ENCODE measurements around the gene SYNE2.

The SYNE2 gene

DNA sequence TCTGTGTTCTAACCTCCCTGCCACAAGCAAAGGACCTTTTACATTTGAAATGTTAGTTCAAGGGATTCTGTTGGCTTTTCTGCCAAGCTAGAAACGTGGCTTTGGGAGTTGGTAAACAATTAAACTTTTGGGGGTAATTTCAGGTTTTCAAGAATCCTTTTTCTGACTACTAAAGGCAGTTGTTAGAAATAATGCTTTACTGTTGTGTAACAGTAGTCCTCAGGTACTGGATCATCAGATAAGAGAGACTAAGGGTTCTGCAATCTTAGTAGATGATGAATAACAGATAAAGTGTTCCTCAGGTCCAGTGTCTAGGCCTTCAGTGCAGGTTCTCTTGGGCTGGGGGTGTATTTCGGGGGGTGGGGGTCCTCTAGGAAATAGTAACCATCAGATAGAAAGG lies 192.3 kb downstream of the SYNE2 start:
- H3K36me3 Mint-ChIP-seq, result peaks cover 29% of the 10 kb centered on the region
- H3K4me3 Mint-ChIP-seq, result no peak overlapping the region
- no peaks in the 10 kb centered on the region for H3K9me3 Mint-ChIP-seq

DNA sequence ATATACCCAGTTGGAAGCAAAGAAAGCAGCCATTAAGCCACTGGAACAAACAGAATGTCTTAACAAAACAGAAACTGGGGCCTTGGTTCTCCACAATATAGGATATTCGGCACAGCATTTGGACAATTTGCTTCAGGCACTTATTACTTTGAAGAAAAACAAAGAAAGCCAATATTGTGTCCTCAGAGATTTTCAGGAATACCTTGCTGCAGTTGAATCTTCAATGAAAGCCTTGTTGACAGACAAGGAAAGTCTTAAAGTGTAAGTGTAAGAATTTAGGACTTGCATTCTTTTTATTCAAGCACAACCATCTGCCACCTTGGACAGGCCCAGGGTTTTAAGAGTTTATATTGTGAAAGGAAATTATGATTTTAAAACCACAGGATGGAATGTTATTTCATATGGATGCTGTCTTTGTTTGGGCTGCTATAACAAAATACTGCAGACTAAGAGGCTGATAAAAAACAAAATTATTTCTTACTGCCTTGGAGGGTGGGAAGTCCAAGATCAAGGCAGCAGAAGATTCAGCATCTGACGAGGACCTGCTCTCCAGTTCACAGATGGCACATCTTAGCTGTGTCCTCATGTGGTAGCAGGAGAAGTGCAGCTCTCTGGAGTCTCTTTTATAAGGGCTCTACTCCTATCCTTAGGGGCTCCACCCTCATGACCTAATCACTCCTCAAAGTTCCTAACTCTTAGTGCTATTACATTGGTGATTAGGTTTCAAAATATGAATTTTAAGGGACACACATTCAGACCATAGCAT lies 197.0 kb downstream of the SYNE2 start:
- no peak overlapping the region for H3K4me3 Mint-ChIP-seq
- no peaks in the 10 kb centered on the region for H3K4me1 Mint-ChIP-seq
- no peaks in the 10 kb centered on the region for H3K9me3 Mint-ChIP-seq
- peaks cover 30% of the 10 kb centered on the region for H3K36me3 Mint-ChIP-seq
- no peak overlapping the region for H3K27ac Mint-ChIP-seq
- no peaks in the 10 kb centered on the region for H3K27me3 Mint-ChIP-seq

More for the DNA sequence above, 192.3 kb downstream of the SYNE2 start:
- Mint-ChIP-seq H3K4me1 (no peaks in the 10 kb centered on the region), H3K27me3 (no peaks in the 10 kb centered on the region), H3K27ac (no peak overlapping the region)

DNA sequence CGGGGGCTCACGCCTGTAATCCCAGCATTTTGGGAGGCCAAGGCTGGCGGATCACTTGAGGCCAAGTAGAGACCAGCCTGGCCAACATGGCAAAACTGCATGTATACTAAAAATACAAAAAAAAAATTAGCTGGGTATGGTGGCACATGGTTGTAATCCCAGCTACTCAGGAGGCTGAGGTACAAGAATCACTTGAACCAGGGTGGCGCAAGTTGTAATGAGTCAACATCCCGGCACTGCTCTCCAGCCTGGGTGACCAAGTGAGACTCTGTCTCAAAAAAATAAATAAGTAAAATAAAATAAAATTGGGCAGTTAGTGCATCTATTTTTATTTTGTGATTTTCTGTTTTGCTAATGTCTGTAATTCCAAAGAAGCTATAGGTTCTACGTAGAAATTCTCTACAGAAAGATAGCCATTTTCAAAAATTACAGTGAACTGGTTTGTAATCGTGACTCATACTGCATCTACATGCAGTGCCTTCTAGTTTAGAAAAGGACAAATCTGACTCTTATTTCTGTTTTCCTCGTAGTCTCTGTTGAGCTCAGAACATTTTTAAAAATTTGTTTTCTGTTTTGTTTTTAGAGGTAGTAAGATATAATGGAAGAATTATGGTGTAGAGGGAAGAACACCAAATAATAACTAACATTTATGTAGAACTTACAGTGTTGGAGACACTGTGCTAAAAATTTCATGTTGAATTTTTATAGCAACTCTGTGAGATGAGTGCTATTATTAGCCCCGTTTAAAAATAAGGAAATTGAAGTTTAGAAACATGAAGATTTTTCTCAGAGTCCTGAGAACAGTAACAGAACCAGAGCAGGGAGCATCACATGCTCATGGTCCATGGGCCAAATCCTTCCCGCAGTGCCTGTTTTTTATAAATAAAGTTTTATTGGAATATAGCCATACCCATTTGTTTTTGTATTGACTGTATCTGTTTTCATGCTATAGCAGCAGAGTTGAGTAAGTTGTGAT lies 201.2 kb downstream of the SYNE2 start:
- peaks cover 35% of the 10 kb centered on the region for H3K36me3 Mint-ChIP-seq
- no peak overlapping the region for H3K27ac Mint-ChIP-seq
- no peaks in the 10 kb centered on the region for H3K9me3 Mint-ChIP-seq
- H3K4me3 Mint-ChIP-seq, result no peak overlapping the region
- no peaks in the 10 kb centered on the region for H3K27me3 Mint-ChIP-seq
- H3K4me1 Mint-ChIP-seq, result no peaks in the 10 kb centered on the region

- Mint-ChIP-seq H3K4me3 (no peak overlapping the region), H3K36me3 (peaks cover 20% of the 10 kb centered on the region), H3K27me3 (no peaks in the 10 kb centered on the region), H3K27ac (no peak overlapping the region), H3K9me3 (no peaks in the 10 kb centered on the region), H3K4me1 (no peaks in the 10 kb centered on the region)
Observed at GRCh38 chr14:64059454-64060198, 206.8 kb downstream of the SYNE2 start.

- H3K9me3 Mint-ChIP-seq, result no peaks in the 10 kb centered on the region
- no peaks in the 10 kb centered on the region for H3K4me1 Mint-ChIP-seq
- no peaks in the 10 kb centered on the region for H3K27me3 Mint-ChIP-seq
- H3K36me3 Mint-ChIP-seq, result peaks cover 17% of the 10 kb centered on the region
- no peak overlapping the region for H3K27ac Mint-ChIP-seq
- H3K4me3 Mint-ChIP-seq, result no peak overlapping the region
Observed at GRCh38 chr14:64060199-64060545, 207.4 kb downstream of the SYNE2 start.

GRCh38 chr14:64060648-64061096 lies 207.9 kb downstream of the SYNE2 start:
- H3K27ac Mint-ChIP-seq, result no peak overlapping the region
- H3K27me3 Mint-ChIP-seq, result no peaks in the 10 kb centered on the region
- H3K36me3 Mint-ChIP-seq, result peaks cover 19% of the 10 kb centered on the region
- H3K4me3 Mint-ChIP-seq, result no peak overlapping the region
- H3K9me3 Mint-ChIP-seq, result no peaks in the 10 kb centered on the region
- H3K4me1 Mint-ChIP-seq, result no peaks in the 10 kb centered on the region

GRCh38 chr14:64061115-64061514 lies 208.3 kb downstream of the SYNE2 start:
- no peak overlapping the region for H3K4me3 Mint-ChIP-seq
- no peaks in the 10 kb centered on the region for H3K27me3 Mint-ChIP-seq
- H3K4me1 Mint-ChIP-seq, result no peaks in the 10 kb centered on the region
- H3K36me3 Mint-ChIP-seq, result peaks cover 19% of the 10 kb centered on the region
- no peak overlapping the region for H3K27ac Mint-ChIP-seq
- H3K9me3 Mint-ChIP-seq, result no peaks in the 10 kb centered on the region

DNA sequence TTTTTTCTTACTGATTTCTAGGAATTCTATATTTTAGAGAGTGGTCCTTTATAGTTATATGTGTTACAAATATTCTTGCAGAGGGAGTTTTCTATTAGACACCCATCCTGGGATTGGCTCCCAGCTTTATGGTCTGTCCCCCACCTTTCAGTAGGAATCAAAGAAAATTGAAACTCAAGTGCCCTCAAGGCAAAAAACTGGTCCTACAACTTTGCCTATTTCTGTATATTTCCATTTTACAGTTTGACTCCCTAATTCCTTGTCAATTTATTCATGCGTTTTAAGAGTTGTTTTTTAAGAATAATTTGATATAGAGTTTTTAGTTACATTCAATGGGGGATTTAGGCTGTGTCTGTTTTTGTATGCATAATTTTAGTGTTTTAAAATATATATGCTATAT lies 208.9 kb downstream of the SYNE2 start:
- no peaks in the 10 kb centered on the region for H3K9me3 Mint-ChIP-seq
- H3K4me3 Mint-ChIP-seq, result no peak overlapping the region
- no peak overlapping the region for H3K27ac Mint-ChIP-seq
- H3K27me3 Mint-ChIP-seq, result no peaks in the 10 kb centered on the region
- peaks cover 19% of the 10 kb centered on the region for H3K36me3 Mint-ChIP-seq
- H3K4me1 Mint-ChIP-seq, result no peaks in the 10 kb centered on the region

- Mint-ChIP-seq H3K27ac (no peak overlapping the region), H3K4me3 (no peak overlapping the region), H3K27me3 (no peaks in the 10 kb centered on the region)
Observed at GRCh38 chr14:64062381-64063115, 209.7 kb downstream of the SYNE2 start.

DNA sequence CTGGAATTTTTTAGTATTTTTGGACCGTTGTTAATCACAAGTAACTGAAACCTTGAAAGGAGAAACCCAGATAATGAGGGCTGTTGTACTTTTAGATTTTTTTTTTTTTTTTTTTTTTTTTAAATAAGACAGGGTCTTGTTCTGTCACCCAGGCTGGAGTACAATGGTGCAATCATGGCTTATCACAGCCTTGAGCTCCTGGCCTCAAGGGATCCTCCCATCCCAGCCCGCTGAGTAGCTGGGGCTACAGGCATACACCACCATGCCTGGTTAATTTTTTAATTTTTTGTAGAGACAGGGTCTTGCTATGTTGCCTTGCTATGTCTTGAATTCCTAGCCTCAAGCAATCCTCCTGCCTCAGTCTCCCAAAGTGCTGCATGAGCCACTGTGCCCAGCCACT lies 211.6 kb downstream of the SYNE2 start:
- Mint-ChIP-seq H3K4me1 (no peaks in the 10 kb centered on the region), H3K4me3 (no peak overlapping the region), H3K27ac (no peak overlapping the region), H3K27me3 (no peaks in the 10 kb centered on the region), H3K36me3 (peaks cover 3% of the 10 kb centered on the region), H3K9me3 (no peaks in the 10 kb centered on the region)

More at GRCh38 chr14:64062381-64063115, 209.7 kb downstream of the SYNE2 start:
- Mint-ChIP-seq H3K36me3 (peaks cover 15% of the 10 kb centered on the region), H3K9me3 (no peaks in the 10 kb centered on the region), H3K4me1 (no peaks in the 10 kb centered on the region)

DNA sequence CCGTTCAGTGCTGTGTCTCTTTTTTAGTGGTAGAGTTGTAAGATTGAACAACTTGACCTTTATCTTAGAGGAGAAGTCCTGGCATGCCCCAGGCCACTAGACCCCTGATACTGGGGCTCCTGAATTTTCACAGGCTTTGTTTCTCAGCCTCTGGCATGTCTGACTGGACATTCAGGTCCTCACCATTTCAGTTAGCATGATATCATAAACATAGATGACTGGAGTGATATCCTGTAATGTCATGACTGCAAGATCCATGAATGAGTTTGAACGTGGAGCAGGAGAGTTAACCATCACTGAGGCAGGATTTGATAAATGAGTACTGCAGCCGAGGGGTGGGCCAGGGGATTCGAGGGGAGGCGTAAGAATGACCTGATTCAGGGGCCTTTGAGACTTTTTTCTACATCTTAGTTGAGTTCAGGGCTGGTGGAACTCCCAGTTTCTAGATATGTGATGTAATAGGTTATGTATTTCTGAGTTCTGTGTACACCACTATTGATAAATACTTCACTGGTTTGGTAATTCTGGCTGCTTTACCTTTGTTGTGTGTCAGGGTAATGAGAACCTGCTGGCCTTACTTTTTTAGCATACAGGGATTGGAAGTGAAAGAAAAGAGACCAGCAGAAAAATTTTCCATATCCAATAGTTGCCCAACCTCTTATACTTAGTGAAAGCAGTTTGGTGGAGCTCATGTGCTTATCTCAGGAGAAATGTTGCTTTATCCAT lies 217.0 kb downstream of the SYNE2 start:
- peaks cover 12% of the 10 kb centered on the region for H3K36me3 Mint-ChIP-seq
- H3K4me1 Mint-ChIP-seq, result no peaks in the 10 kb centered on the region
- no peaks in the 10 kb centered on the region for H3K9me3 Mint-ChIP-seq
- peak overlapping the region; percentile 4 for H3K27ac Mint-ChIP-seq
- no peak overlapping the region for H3K4me3 Mint-ChIP-seq
- no peaks in the 10 kb centered on the region for H3K27me3 Mint-ChIP-seq

DNA sequence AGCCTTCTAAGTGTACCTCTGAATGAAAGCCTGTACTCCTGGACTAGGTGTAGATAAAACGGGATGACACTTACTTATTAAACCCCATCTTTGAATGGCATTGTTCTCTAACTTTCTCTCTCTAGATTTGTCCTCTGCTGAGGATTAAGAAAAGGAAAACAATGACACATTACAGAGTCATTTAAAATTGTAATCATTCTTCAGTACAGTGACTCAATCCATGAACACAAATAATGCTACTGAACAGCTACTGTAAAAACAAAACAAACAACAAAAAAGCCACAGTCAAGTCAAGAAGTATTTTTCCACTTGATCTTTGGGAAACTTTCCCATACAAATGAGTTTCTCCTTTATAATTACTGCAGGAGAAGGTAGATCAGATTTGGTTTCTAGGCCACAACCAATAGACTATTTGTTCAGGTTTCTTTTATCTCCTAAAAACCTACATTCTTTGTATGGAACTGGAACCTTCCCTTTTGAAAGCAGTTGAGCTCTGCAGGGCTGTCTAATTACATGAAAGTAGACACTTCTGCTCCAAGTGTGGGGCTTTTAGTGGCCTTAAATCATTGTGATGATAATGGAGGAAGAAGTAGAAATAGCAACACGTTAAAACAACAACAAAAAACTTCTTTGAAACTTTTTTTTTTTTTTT lies 222.3 kb downstream of the SYNE2 start:
- Mint-ChIP-seq H3K36me3 (peaks cover 12% of the 10 kb centered on the region), H3K27ac (no peak overlapping the region), H3K4me3 (no peak overlapping the region), H3K27me3 (no peaks in the 10 kb centered on the region), H3K9me3 (no peaks in the 10 kb centered on the region), H3K4me1 (no peaks in the 10 kb centered on the region)

- no peak overlapping the region for H3K4me3 Mint-ChIP-seq
- no peak overlapping the region for H3K27ac Mint-ChIP-seq
- H3K9me3 Mint-ChIP-seq, result no peaks in the 10 kb centered on the region
- H3K27me3 Mint-ChIP-seq, result no peaks in the 10 kb centered on the region
- peaks cover 16% of the 10 kb centered on the region for H3K36me3 Mint-ChIP-seq
- no peaks in the 10 kb centered on the region for H3K4me1 Mint-ChIP-seq
Observed at GRCh38 chr14:64075613-64076005, 222.8 kb downstream of the SYNE2 start.

- Mint-ChIP-seq H3K27me3 (no peaks in the 10 kb centered on the region), H3K4me3 (no peak overlapping the region), H3K4me1 (no peaks in the 10 kb centered on the region), H3K36me3 (peaks cover 15% of the 10 kb centered on the region), H3K27ac (no peak overlapping the region), H3K9me3 (no peaks in the 10 kb centered on the region)
Observed at GRCh38 chr14:64080452-64080851, 227.6 kb downstream of the SYNE2 start.
